Activated CD8-positive, alpha-beta memory T cell treated with anti-CD3 and anti-CD28 coated beads, Interleukin-2, amount 10 ng/mL, durations not matched to agents 7 days and 5 days (primary cell): ENCODE results near the gene LAMB4. TPM values are rescaled to one million over a fixed set of nuclear protein-coding genes. Genes with fewer than 3 reads are reported as not detected.

Experiments used
- ATAC-seq: fragments of 150-1000 bp; cut with Tn5 transposase; one replicate; pipeline ENCODE4 v1.10.0; 2021; ENCODE audit warnings: moderate library complexity
- CTCF ChIA-PET: fragments of 350-600 bp; sonication (Branson Sonifier 250); formaldehyde crosslinking; loops from one replicate; lab custom pipeline; 2021; ENCODE audit warnings: antibody characterized with exemption; lab: Charles Lee
- DNase-seq: peaks from one replicate; pipeline ENCODE4 v3.0.0-alpha.2; 2020
- H3K27ac Mint-ChIP-seq: one replicate; pipeline ENCODE4 v1.8.0; 2021; ENCODE audit warnings: mild to moderate bottlenecking, mixed read lengths
- H3K27me3 Mint-ChIP-seq: one replicate; pipeline ENCODE4 v1.8.0; 2021; ENCODE audit warnings: mixed read lengths
- H3K36me3 Mint-ChIP-seq: one replicate; pipeline ENCODE4 v1.8.0; 2021; ENCODE audit warnings: mild to moderate bottlenecking, mixed read lengths
- H3K4me1 Mint-ChIP-seq: one replicate; pipeline ENCODE4 v1.8.0; 2021; ENCODE audit warnings: mixed read lengths
- H3K4me3 Mint-ChIP-seq: one replicate; pipeline ENCODE4 v1.8.0; 2021; ENCODE audit warnings: mild to moderate bottlenecking, moderate library complexity, mixed read lengths
- H3K9me3 Mint-ChIP-seq: one replicate; pipeline ENCODE4 v1.8.0; 2022; ENCODE audit warnings: low read depth, mixed read lengths
- total RNA-seq, 2 experiments: library from RNA; stranded (reverse); gene quantifications; one replicate each; pipeline ENCODE4 v1.2.3, GENCODE V29; 2021

LAMB4 gene
- total RNA-seq, 2 experiments from 2014 or later = not detected

- DNase-seq = no peak
- Mint-ChIP-seq H3K36me3 (no peaks in the 10 kb centered on the region), H3K27ac (no peak overlapping the region), H3K9me3 (no peaks in the 10 kb centered on the region), H3K27me3 (peaks cover 34% of the 10 kb centered on the region), H3K4me3 (no peak overlapping the region), H3K4me1 (no peaks in the 10 kb centered on the region)
- ATAC-seq = no peak
- CTCF ChIA-PET = no interaction called here
Measured at GRCh38 chr7:108014215-108014614, 115.9 kb downstream of the LAMB4 start.

DNA sequence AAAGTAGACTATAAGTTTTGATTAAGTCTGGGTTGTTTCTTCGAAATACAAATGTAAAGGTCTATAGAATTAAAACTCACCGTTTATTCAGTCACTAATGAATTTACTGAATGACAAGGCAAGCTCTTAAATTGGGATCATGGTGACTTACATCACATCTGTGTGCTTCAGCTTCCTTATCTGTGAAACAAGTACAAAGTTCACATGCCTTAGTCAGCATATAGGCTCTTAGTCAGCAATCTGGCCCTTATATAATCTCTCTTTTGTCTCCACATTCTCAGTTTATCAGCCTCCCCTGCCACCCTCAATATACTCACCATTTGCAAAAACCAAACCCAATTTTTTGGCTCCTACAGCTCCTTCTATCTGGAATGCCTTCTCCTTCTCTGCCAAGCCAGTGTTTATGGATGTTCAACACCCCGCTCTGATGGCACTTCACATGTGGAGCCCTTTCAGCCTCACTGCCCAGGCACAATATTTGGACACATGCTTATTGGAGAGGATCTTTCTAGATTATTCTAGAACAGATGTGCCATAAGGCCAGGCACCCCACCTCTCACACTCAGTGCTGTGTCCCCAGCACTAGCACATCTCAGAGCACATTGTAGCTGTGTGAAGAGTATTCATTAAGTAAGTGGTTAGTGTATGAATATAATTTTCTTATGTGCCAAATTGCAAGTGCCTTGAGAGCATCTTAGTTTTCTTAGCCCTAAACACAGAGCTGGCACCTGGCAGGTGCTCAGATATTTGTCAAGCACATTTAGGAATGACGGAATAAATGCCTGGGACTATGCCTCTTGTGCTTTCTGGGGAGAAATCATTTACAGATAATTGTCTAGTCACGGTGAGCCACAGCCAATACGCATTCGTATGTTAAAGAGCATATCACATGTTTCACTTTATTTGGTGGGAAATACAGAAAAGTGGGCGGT, 117.4 kb downstream of the LAMB4 start:
- no peak for DNase-seq
- Mint-ChIP-seq H3K9me3 (no peaks in the 10 kb centered on the region), H3K27ac (no peak overlapping the region), H3K27me3 (peaks cover 42% of the 10 kb centered on the region), H3K4me3 (no peak overlapping the region), H3K4me1 (no peaks in the 10 kb centered on the region), H3K36me3 (no peaks in the 10 kb centered on the region)
- ATAC-seq = no peak
- CTCF ChIA-PET = no interaction called here

DNA sequence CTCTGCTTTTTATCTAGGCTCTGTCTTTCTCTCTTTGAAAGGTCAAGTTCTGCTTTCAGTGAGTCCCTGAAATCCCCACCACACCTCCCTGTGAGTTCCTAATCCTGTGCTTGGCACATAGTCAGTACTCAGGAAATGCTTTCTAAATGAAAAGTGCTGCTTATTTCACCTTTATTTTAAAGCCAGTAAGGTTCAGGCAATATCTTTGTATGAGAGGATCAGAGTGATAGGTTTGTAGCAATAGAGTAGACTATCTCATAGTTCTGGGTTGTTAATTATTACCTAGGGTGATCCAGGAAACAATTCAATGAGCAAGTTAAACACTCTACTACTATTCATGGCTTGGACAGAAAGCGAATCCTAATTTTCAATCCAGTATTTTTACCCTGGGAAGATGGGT, 119.8 kb downstream of the LAMB4 start:
- Mint-ChIP-seq H3K9me3 (no peaks in the 10 kb centered on the region), H3K27ac (no peak overlapping the region), H3K4me3 (no peak overlapping the region), H3K4me1 (no peaks in the 10 kb centered on the region), H3K27me3 (peaks cover 47% of the 10 kb centered on the region), H3K36me3 (no peaks in the 10 kb centered on the region)
- CTCF ChIA-PET = interaction anchor here (1.0 kb wide), 1 partner anchor 11 kb away, joined by 3 read pairs; no protein-coding TSS in a partner anchor
- ATAC-seq (no peak), DNase-seq (no peak)

GRCh38 chr7:108009873-108010272, 120.3 kb downstream of the LAMB4 start:
- CTCF ChIA-PET = interaction anchor here (1.0 kb wide), 1 partner anchor 11 kb away, joined by 3 read pairs; no protein-coding TSS in a partner anchor
- Mint-ChIP-seq H3K4me3 (no peak overlapping the region), H3K27ac (no peak overlapping the region), H3K4me1 (no peaks in the 10 kb centered on the region), H3K9me3 (no peaks in the 10 kb centered on the region), H3K36me3 (no peaks in the 10 kb centered on the region), H3K27me3 (peaks cover 52% of the 10 kb centered on the region)
- DNase-seq = no peak
- ATAC-seq = no peak

GRCh38 chr7:108008827-108009226, 121.3 kb downstream of the LAMB4 start:
- Mint-ChIP-seq H3K27ac (no peak overlapping the region), H3K4me1 (no peaks in the 10 kb centered on the region), H3K27me3 (peaks cover 56% of the 10 kb centered on the region), H3K9me3 (no peaks in the 10 kb centered on the region), H3K4me3 (no peak overlapping the region), H3K36me3 (no peaks in the 10 kb centered on the region)
- no peak for DNase-seq
- no peak for ATAC-seq
- CTCF ChIA-PET = no interaction called here

- DNase-seq (no peak), ATAC-seq (no peak)
- CTCF ChIA-PET = no interaction called here
- Mint-ChIP-seq H3K9me3 (no peaks in the 10 kb centered on the region), H3K4me1 (no peaks in the 10 kb centered on the region), H3K36me3 (no peaks in the 10 kb centered on the region), H3K27me3 (peaks cover 61% of the 10 kb centered on the region), H3K4me3 (no peak overlapping the region), H3K27ac (no peak overlapping the region)
Measured at GRCh38 chr7:108008240-108008639, 121.9 kb downstream of the LAMB4 start.

DNA sequence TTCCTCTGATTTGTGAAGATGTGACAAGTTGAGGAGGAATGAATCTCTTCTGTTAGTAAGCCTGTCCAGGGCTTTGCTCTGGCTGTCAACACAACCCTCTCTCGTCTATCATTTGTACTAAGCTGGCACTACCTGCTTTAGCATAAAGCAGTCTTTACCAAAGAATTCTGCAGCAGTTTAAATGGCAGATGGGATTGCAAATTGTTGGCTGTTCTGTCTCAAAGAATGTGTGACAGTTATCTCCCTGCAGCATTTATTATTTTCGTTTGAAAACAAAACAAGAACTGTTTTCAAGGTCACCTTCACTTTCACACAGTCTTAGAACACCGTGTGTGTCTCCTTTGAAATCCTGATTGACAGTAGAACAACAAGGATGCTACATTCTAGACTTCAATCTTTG, 122.4 kb downstream of the LAMB4 start:
- Mint-ChIP-seq H3K4me1 (peaks cover 2% of the 10 kb centered on the region), H3K36me3 (no peaks in the 10 kb centered on the region), H3K4me3 (no peak overlapping the region), H3K27ac (no peak overlapping the region), H3K9me3 (no peaks in the 10 kb centered on the region), H3K27me3 (peaks cover 60% of the 10 kb centered on the region)
- CTCF ChIA-PET = no interaction called here
- ATAC-seq = no peak
- no peak for DNase-seq

GRCh38 chr7:108007261-108007660, 122.9 kb downstream of the LAMB4 start:
- CTCF ChIA-PET = no interaction called here
- Mint-ChIP-seq H3K4me1 (peaks cover 4% of the 10 kb centered on the region), H3K36me3 (no peaks in the 10 kb centered on the region), H3K9me3 (no peaks in the 10 kb centered on the region), H3K27me3 (peaks cover 59% of the 10 kb centered on the region), H3K4me3 (no peak overlapping the region), H3K27ac (no peak overlapping the region)
- DNase-seq (no peak), ATAC-seq (no peak)

GRCh38 chr7:108004220-108005142, 125.7 kb downstream of the LAMB4 start:
- CTCF ChIA-PET = no interaction called here
- Mint-ChIP-seq H3K27ac (no peak overlapping the region), H3K4me1 (peaks cover 16% of the 10 kb centered on the region), H3K4me3 (no peak overlapping the region), H3K36me3 (no peaks in the 10 kb centered on the region), H3K27me3 (peaks cover 72% of the 10 kb centered on the region), H3K9me3 (no peaks in the 10 kb centered on the region)
- ATAC-seq (no peak), DNase-seq (no peak)

GRCh38 chr7:108003599-108003935, 126.6 kb downstream of the LAMB4 start:
- no peak for ATAC-seq
- H3K36me3 Mint-ChIP-seq = no peaks in the 10 kb centered on the region
- no peak overlapping the region for H3K27ac Mint-ChIP-seq
- no peak overlapping the region for H3K4me3 Mint-ChIP-seq
- no peaks in the 10 kb centered on the region for H3K9me3 Mint-ChIP-seq
- peaks cover 77% of the 10 kb centered on the region for H3K27me3 Mint-ChIP-seq
- DNase-seq = no peak
- CTCF ChIA-PET = no interaction called here
- H3K4me1 Mint-ChIP-seq = peaks cover 16% of the 10 kb centered on the region

DNA sequence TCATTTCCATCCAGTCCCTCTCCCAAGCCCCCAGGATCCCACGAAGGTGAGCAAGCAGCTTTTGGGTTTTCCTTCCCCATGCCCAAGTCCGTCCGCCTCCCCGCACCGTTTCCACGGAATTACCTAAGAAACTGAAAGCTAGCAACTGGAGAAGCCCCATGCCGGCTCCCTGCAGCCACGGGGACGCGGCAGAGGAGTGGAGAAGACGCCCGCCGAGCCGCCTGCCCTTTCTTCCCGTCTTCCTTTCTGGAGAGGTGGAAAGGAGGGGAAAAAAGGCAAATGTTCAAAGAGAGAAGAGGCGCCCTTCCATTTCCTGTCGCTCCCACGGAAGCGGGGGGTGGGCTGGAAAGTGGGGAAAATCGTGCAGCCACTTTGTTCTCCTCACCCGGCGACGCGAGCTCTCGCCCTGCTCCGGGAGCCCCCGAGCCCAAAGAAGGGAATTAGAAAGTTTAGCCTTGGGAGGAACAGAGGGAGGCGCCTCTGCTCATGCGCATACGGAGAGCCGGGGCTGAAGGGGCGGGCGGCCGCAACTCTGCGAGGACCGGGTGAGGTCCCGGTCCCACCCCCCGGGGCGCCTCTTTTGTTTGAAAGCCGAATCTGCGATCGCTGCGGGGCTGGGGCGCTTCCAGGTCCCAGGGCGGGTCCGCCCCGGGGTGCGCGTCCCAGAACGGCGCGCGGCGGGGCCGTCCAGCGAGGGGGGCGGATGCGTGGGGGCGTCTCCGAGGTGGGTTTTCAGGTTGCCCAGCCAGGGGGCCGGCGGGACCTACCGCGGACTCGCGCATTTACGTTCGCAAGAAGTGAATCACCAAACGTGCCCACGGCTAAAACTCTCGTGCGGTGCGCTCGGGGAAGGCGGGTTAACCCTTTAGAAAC, 127.2 kb downstream of the LAMB4 start, which contains the start of gene LAMB1:
Gene LAMB1 (minus strand): TSS at position 436 of the 873 bp plus-strand sequence. CDS start 276 bp downstream, at position 160.
- Mint-ChIP-seq H3K36me3 (no peaks in the 10 kb centered on the region), H3K27me3 (peaks cover 79% of the 10 kb centered on the region), H3K9me3 (no peaks in the 10 kb centered on the region), H3K4me3 (peak within 1 kb of the TSS; percentile 54), H3K27ac (no peak within 1 kb of the TSS), H3K4me1 (peaks cover 16% of the 10 kb centered on the region)
- DNase-seq = no peak
- ATAC-seq = peak; percentile 30
- CTCF ChIA-PET = no interaction called here

GRCh38 chr7:108001764-108002725, 128.1 kb downstream of the LAMB4 start:
- H3K36me3 Mint-ChIP-seq = no peaks in the 10 kb centered on the region
- CTCF ChIA-PET = no interaction called here
- no peak overlapping the region for H3K27ac Mint-ChIP-seq
- H3K4me3 Mint-ChIP-seq = peak overlapping the region; percentile 54
- ATAC-seq (no peak), DNase-seq (no peak)
- peaks cover 16% of the 10 kb centered on the region for H3K4me1 Mint-ChIP-seq
- peaks cover 75% of the 10 kb centered on the region for H3K27me3 Mint-ChIP-seq
- no peaks in the 10 kb centered on the region for H3K9me3 Mint-ChIP-seq
